ENCODE measurements around the gene ZNF98.

The ZNF98 gene

DNA sequence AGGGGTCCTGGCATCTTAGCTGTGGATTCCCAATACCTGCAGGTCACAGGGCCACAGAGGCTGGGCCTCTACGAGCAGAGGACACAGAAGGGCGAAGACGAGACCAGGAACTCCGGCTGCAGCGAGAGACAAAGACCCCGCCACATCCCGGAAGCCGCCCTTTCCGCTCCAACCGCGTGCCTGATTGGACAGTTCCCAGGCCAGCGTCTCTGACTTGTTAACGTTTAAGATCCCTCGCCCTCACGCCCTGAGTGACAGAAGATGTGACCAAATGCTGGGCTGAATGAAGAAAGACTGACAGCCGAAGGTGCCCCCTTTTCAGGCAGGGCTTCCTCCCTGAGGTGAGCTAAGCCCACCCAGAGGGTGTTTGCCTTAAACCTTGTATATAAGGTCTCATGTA, at the start of gene ZNF98:
Gene ZNF98, minus strand, starts transcription at position 136 of the 400 bp plus-strand sequence. Its CDS starts 122 bp downstream, at position 14.
- DNase-seq = no peak

DNA sequence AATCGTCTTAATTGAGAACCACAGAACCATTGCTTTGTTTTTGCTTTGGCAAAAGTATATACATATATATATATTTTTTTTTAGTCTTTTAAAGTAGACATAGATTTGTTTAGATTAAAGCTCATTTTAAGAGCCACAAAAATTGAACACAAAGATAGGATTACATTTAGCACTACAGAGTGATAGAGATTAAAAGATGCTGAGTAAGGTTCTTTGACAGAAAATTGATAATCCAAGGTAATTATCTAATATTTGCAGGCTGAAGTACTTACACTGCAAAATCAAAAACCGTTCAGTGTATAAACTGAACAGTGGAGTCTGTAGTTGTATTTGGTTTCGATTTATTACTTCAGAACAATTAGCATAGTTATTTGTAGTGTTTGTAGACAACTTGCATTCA, 24.5 kb upstream of the ZNF98 start:
- DNase-seq = no peak

DNA sequence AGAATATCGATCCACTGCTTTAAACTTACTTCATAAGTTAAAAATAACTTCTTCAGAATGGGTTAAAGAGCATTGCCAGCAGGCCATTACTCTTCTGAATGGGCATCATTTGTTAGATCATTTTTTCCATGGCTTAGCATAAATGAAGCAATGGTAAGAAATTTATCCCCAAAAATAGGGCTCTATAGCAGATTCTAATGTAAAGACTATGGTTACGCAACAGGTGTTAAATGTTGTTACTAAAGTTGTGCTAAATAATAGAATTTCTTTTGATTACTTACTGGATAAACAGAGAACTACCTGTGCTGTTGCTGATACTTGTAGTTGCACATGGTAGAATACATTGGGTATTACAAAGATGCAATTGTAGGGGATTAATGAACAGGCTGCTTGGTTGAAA, 15.9 kb upstream of the ZNF98 start:
- DNase-seq = no peak

DNA sequence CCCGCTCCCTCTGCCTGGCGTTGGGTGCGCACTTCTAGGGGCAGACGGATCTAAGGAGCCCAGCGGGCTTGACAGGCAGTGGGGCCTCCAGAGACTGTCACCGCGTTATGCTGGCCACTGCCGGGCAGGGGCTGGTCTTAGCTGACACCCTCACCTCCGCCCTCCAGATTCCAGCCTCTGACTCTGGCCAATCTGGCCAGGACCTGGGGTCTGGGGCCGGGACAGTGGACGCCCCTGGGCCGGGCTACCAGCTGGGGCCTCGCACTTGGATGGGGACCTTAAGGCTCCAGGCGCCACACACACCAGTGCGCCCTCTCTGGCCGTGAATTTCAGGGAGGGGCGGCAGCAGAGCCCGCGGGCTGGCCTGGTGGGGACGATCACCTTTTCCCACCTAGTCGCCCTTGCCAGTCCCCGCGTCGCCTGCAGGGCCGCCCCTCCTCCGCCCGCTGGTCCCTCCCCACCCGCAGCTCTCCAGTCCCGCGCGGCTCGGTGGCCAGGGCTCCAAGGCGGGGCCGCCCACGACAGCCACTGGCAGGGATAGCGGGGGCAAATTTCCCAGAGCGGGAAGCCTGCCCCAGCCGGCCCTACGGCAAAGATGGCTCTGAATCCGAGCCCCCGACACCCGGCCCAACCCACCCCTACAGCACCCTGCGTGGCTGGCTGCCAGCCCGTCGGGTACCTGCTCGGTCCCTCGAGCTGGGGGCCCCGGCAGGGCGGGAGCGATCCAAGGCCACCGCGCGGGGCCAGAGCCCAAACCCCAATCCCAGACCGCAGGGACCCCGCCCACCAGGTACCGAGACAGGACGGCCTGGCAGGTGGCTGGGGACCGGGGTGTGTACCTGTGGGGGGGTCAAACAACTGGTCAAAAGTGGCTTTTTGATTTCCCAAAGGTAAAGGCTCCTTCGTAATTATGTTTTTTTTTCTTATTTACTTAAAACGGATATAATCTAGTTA, 6.1 kb upstream of the ZNF98 start:
- no peak for DNase-seq

DNA sequence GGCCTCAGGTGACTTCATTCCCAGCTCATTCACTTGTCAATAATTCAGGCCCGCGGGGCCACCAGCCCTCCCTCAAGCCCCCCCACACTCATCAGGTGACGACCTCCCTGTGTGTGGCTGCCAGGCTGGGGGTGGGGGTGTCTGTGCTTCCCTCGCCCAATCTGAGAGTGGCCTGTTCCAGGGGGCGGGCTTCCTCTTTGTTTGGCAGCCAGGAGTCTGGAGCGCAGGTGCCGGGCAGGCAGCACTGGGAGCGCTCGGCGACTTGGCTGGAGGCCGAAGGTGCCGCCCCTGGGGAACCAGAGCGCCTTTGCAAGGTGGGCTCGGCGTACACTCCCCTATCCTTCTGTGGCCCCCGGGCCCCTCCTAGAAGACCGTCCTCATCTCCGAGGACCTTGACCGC, 5.4 kb upstream of the ZNF98 start:
- DNase-seq = no peak

DNA sequence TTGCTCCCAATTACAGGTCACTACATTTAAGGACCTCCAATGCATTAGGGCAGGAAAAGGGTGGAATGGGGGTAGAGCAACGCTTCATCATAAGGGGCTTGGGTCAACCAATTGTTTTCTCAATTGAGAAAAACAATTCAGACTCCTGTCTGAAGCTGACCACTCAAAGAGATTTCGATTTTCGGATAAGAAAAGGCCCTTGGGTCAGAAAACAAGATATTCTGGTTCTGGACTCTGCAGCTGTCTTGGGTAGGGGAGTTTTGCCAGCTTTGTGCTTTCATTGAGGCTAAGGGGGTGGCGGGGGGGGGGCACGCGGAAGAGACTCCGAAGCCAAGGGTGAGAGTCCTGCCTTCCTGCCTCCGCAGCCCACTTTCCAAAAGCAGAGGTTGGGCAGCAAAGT, 4.8 kb upstream of the ZNF98 start:
- DNase-seq = no peak

DNA sequence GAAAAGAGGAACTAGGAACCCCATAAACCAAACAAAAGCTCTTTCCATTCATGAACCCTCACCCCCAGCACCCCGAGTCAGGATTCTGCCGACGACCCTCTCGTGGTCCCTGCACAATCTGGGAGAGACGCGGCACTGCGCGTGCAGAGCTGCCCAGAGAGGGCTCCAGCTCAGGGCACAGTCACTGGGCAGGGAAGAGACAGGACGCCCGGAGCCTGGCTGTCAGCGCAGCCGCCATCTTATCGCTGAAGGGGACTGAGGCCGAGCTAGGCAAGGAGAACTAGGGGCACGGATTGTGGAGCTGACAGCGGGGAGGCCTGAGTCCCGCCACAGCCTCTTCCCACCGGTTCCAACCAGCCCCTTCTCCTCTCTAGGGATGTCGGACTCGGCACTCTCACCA, 349 bp downstream of the ZNF98 start:
- no peak for DNase-seq

DNA sequence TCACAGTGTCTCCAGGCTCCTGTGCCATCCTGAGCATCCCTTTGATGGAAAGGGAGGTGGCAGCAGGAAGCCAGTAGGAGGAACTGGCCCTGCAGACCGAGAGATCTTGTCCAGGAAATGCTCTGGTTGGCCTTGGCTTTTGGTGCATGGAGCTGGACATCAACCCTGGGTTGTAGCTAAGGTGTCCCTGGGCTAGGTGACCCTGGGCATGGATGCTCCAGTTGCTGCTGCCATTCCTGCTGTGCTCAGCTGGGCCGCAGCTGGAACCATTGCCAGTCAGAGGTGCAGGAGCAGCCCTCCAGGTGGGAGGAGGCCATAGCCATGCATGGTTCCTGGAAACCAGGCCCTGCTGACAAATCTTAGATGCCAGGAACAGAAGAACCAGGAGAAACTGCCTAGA, 67.5 kb downstream of the ZNF98 start:
- no peak for DNase-seq

Measured in stimulated activated CD4-positive, alpha-beta T cell treated with anti-CD3 and anti-CD28 coated beads, Interleukin-4, amount 100 ng/mL, for 4 hours (primary cell).